ENCODE results near the gene GAL3ST2. TPM values are rescaled to one million over a fixed set of nuclear protein-coding genes. Genes with fewer than 3 reads are reported as not detected.
"Not testable (repeated sequence)": the region's sequence is repeated elsewhere in the genome, so short reads cannot be mapped to it uniquely, and the experiment has no call there.

Gene GAL3ST2
- total RNA-seq, 2 donors from 2014 or later = not detected

- ATAC-seq (no peak), DNase-seq (no peak)
- Histone ChIP-seq H3K36me3 (replicated peaks in 1 of 2; ENCODE audit: insufficient read depth in 1 of 2, low read depth in 2 of 2) (no peaks in the 10 kb centered on the region), H3K4me1 (no peaks in the 10 kb centered on the region), H3K4me3 (no peak overlapping the region), H3K27ac (no peak overlapping the region), H3K27me3 (peaks cover 0 to 5% of the 10 kb centered on the region in 2 donors), H3K9me3 (no peaks in the 10 kb centered on the region)
- TF ChIP-seq, protein P1, sequence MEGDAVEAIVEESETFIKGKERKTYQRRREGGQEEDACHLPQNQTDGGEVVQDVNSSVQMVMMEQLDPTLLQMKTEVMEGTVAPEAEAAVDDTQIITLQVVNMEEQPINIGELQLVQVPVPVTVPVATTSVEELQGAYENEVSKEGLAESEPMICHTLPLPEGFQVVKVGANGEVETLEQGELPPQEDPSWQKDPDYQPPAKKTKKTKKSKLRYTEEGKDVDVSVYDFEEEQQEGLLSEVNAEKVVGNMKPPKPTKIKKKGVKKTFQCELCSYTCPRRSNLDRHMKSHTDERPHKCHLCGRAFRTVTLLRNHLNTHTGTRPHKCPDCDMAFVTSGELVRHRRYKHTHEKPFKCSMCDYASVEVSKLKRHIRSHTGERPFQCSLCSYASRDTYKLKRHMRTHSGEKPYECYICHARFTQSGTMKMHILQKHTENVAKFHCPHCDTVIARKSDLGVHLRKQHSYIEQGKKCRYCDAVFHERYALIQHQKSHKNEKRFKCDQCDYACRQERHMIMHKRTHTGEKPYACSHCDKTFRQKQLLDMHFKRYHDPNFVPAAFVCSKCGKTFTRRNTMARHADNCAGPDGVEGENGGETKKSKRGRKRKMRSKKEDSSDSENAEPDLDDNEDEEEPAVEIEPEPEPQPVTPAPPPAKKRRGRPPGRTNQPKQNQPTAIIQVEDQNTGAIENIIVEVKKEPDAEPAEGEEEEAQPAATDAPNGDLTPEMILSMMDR (IDR thresholded peaks at IDR 0.05) = no peak
- TF ChIP-seq POLR2A (IDR thresholded peaks at IDR 0.05) = no peak
- intact Hi-C loops (cut with DNase I) = no loop called here
- 68 to 75% methylated on average over 9 to 19 of the region's 21 CpGs for WGBS, 2 donors
Measured at GRCh38 chr2:241777686-241778627, 1.3 kb downstream of the GAL3ST2 start.

- Histone ChIP-seq H3K9me3 (no peaks in the 10 kb centered on the region), H3K36me3 (replicated peaks in 1 of 2; ENCODE audit: insufficient read depth in 1 of 2, low read depth in 2 of 2) (no peaks in the 10 kb centered on the region), H3K27ac (no peak overlapping the region), H3K4me1 (no peaks in the 10 kb centered on the region), H3K27me3 (no peaks in the 10 kb centered on the region), H3K4me3 (no peak overlapping the region)
- ATAC-seq (no peak), DNase-seq (no peak)
- TF ChIP-seq, protein P1 (IDR thresholded peaks at IDR 0.05) = no peak
- TF ChIP-seq POLR2A (IDR thresholded peaks at IDR 0.05) = no peak
- 55 to 56% methylated on average over 5 of the region's 5 CpGs for WGBS, 2 donors
- intact Hi-C loops (cut with DNase I) = no loop called here
Measured at GRCh38 chr2:241780939-241781569, 4.4 kb downstream of the GAL3ST2 start.

DNA sequence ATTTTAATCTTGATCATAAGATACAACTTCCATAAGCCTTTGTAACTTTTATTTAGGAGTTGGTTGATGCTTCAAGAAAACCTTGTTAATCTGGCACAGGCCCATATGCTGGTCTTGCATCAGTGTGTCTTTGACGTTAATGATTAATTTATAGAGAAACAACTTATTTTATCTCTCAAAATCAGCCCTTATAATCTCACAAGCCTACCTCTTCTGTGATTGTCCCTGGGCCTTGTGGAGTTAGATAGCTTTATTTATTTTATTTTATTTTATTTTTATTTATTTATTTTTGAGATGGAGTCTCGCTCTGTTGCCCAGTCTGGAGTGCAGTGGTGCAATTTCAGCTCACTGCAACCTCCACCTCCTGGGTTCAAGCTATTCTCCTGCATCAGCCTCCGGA, 5.4 kb downstream of the GAL3ST2 start:
- H3K27ac ChIP-seq; ATAC-seq; H3K27me3 ChIP-seq; H3K4me3 ChIP-seq; H3K36me3 ChIP-seq (replicated peaks in 1 of 2; ENCODE audit: insufficient read depth in 1 of 2, low read depth in 2 of 2); DNase-seq; H3K4me1 ChIP-seq; intact Hi-C loops (cut with DNase I); H3K9me3 ChIP-seq: not testable (repeated sequence)
- WGBS, 2 donors = 68 to 84% methylated on average over 3 of the region's 3 CpGs

GRCh38 chr2:241788135-241788534, 11.5 kb downstream of the GAL3ST2 start:
- intact Hi-C loops (cut with DNase I) = no loop called here
- H3K36me3 ChIP-seq (replicated peaks in 1 of 2; ENCODE audit: insufficient read depth in 1 of 2, low read depth in 2 of 2) = no peaks in the 10 kb centered on the region
- DNase-seq (no peak), ATAC-seq (no peak)
- 84 to 87% methylated on average over 4 of the region's 4 CpGs for WGBS, 2 donors
- TF ChIP-seq POLR2A (IDR thresholded peaks at IDR 0.05) = no peak
- TF ChIP-seq, protein P1 (IDR thresholded peaks at IDR 0.05) = no peak
- H3K4me1 ChIP-seq = no peaks in the 10 kb centered on the region
- H3K9me3 ChIP-seq = no peaks in the 10 kb centered on the region
- no peaks in the 10 kb centered on the region for H3K27me3 ChIP-seq
- no peak overlapping the region for H3K4me3 ChIP-seq
- no peak overlapping the region for H3K27ac ChIP-seq

DNA sequence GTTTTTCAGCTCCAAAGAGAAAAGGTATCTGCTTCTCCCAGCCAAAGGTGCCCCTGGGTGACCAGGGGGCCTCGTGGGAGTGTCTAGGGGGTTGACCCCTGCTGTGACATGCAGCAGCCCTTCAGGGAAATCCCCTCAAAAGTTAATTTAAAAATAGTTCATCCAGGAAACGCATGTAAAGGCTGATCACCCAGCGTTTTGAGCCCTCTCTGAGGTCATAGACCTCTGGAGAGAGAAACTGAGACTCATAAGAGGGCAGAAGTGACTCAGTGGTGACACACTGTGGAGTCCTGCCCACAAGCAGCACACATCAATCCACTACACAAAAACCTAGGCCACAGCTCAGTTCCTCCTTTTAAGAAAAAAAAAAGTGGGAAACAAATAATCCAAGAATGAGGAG, 11.9 kb downstream of the GAL3ST2 start:
- Histone ChIP-seq H3K27me3 (no peaks in the 10 kb centered on the region), H3K36me3 (replicated peaks in 1 of 2; ENCODE audit: insufficient read depth in 1 of 2, low read depth in 2 of 2) (no peaks in the 10 kb centered on the region), H3K4me3 (no peak overlapping the region), H3K9me3 (no peaks in the 10 kb centered on the region), H3K27ac (no peak overlapping the region), H3K4me1 (no peaks in the 10 kb centered on the region)
- DNase-seq (no peak), ATAC-seq (no peak)
- intact Hi-C loops (cut with DNase I) = no loop called here
- TF ChIP-seq, protein P1 (IDR thresholded peaks at IDR 0.05) = no peak
- TF ChIP-seq POLR2A (IDR thresholded peaks at IDR 0.05) = no peak
- 34 to 37% methylated on average over 3 of the region's 3 CpGs for WGBS, 2 donors

DNA sequence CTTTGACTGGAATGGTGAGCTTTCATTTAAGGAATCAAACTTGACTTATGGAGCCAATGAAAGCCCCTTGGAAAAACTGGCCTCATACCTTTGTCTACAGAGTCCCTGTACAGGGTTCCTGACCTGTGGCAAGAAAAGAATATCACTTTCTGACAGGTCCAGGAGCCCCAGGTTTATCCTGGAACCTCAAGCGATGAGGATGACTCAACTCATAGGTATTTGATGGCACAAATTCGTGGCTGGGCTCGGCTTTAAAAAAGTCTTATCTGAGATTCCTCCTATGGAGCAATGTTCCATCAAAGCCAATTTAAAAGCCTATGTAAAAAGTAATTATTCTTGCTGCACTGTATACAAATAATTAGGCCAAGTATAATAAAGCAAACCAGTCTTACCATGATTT, 14.8 kb downstream of the GAL3ST2 start:
- intact Hi-C loops (cut with DNase I); ATAC-seq; DNase-seq; H3K27me3 ChIP-seq; H3K36me3 ChIP-seq (replicated peaks in 1 of 2; ENCODE audit: insufficient read depth in 1 of 2, low read depth in 2 of 2); H3K9me3 ChIP-seq; H3K27ac ChIP-seq; H3K4me1 ChIP-seq; H3K4me3 ChIP-seq: not testable (repeated sequence)
- WGBS, 2 donors = 52 to 68% methylated on average over 3 of the region's 3 CpGs

Data from body of pancreas (tissue), 4 donors.